ENCODE measurements around the gene EPB41L5. TPM values are rescaled to one million over a fixed set of nuclear protein-coding genes. Genes with fewer than 3 reads are reported as not detected.

The EPB41L5 gene
- total RNA-seq, 1 donor from 2014 or later: 84.0 TPM

DNA sequence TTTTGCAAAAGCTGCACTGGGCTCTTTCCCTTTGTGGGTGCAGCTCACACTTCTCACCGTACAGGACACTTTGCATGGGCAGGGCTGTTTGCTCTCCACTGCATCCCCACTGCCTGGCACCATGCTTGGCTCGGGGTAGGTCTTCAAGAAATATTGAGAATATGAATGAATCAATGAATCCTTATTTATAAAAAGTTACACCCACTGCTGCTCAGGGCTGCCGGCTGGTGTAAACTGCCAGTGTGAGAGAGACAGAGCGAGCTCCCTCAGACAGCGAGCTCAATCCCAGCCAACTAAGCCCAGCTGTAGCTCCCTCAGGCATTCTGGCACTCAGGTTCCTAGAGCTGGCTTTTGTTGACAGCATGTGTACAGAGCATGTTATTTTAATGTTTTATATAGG is 206.9 kb downstream of the EPB41L5 start:
- Histone ChIP-seq H3F3A (ENCODE audit: low read depth) (no peaks in the 10 kb centered on the region), H3K27ac (no peak overlapping the region), H3K4me1 (peaks cover 6% of the 10 kb centered on the region), H3K4me3 (no peak overlapping the region), H3K4me2 (no peak overlapping the region), H3K79me2 (ENCODE audit: low read depth) (peaks cover 18% of the 10 kb centered on the region), H2AFZ (replicated peaks) (no peak overlapping the region), H3K36me3 (no peaks in the 10 kb centered on the region), H3K9me3 (ENCODE audit: low read depth) (no peaks in the 10 kb centered on the region), H3K9ac (no peak overlapping the region), H4K20me1 (ENCODE audit: low read depth) (no peaks in the 10 kb centered on the region), H3K27me3 (peaks cover 13% of the 10 kb centered on the region)
- Mint-ChIP-seq H3K27me3 (ENCODE audit: insufficient read depth, low read depth) (peaks cover 13% of the 10 kb centered on the region), H3K9me3 (peaks cover 25% of the 10 kb centered on the region), H3K4me3 (no peak overlapping the region), H3K4me1 (peaks cover 19% of the 10 kb centered on the region), H3K36me3 (peaks cover 33% of the 10 kb centered on the region), H3K27ac (no peak overlapping the region)
- no peak for TF ChIP-seq EZH2phosphoT487 (IDR thresholded peaks at IDR 0.05)
- no peak for TF ChIP-seq EZH2 (IDR thresholded peaks at IDR 0.05)
- TF ChIP-seq, protein P1, sequence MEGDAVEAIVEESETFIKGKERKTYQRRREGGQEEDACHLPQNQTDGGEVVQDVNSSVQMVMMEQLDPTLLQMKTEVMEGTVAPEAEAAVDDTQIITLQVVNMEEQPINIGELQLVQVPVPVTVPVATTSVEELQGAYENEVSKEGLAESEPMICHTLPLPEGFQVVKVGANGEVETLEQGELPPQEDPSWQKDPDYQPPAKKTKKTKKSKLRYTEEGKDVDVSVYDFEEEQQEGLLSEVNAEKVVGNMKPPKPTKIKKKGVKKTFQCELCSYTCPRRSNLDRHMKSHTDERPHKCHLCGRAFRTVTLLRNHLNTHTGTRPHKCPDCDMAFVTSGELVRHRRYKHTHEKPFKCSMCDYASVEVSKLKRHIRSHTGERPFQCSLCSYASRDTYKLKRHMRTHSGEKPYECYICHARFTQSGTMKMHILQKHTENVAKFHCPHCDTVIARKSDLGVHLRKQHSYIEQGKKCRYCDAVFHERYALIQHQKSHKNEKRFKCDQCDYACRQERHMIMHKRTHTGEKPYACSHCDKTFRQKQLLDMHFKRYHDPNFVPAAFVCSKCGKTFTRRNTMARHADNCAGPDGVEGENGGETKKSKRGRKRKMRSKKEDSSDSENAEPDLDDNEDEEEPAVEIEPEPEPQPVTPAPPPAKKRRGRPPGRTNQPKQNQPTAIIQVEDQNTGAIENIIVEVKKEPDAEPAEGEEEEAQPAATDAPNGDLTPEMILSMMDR (IDR thresholded peaks at IDR 0.05): no peak
- DNase-seq (ENCODE audit: low spot score): no peak

GRCh38 chr2:120220756-120221155 is 207.9 kb downstream of the EPB41L5 start:
- H3K27ac ChIP-seq: no peak overlapping the region
- peaks cover 13% of the 10 kb centered on the region for H3K27me3 ChIP-seq
- H3K9me3 ChIP-seq (ENCODE audit: low read depth): no peaks in the 10 kb centered on the region
- H3F3A ChIP-seq (ENCODE audit: low read depth): no peaks in the 10 kb centered on the region
- H2AFZ ChIP-seq (replicated peaks): no peak overlapping the region
- no peak overlapping the region for H3K4me2 ChIP-seq
- no peaks in the 10 kb centered on the region for H3K36me3 ChIP-seq
- peaks cover 17% of the 10 kb centered on the region for H3K27me3 Mint-ChIP-seq (ENCODE audit: insufficient read depth, low read depth)
- DNase-seq (ENCODE audit: low spot score): no peak
- H3K27ac Mint-ChIP-seq: no peak overlapping the region
- TF ChIP-seq, protein P1 (IDR thresholded peaks at IDR 0.05): no peak
- TF ChIP-seq EZH2 (IDR thresholded peaks at IDR 0.05) (no peak), EZH2phosphoT487 (IDR thresholded peaks at IDR 0.05) (no peak)
- peaks cover 18% of the 10 kb centered on the region for H3K79me2 ChIP-seq (ENCODE audit: low read depth)
- H3K9ac ChIP-seq: no peak overlapping the region
- H3K9me3 Mint-ChIP-seq: peaks cover 25% of the 10 kb centered on the region
- peaks cover 33% of the 10 kb centered on the region for H3K36me3 Mint-ChIP-seq
- H3K4me1 ChIP-seq: peaks cover 6% of the 10 kb centered on the region
- H3K4me1 Mint-ChIP-seq: peaks cover 19% of the 10 kb centered on the region
- H3K4me3 ChIP-seq: no peak overlapping the region
- no peak overlapping the region for H3K4me3 Mint-ChIP-seq
- no peaks in the 10 kb centered on the region for H4K20me1 ChIP-seq (ENCODE audit: low read depth)

DNA sequence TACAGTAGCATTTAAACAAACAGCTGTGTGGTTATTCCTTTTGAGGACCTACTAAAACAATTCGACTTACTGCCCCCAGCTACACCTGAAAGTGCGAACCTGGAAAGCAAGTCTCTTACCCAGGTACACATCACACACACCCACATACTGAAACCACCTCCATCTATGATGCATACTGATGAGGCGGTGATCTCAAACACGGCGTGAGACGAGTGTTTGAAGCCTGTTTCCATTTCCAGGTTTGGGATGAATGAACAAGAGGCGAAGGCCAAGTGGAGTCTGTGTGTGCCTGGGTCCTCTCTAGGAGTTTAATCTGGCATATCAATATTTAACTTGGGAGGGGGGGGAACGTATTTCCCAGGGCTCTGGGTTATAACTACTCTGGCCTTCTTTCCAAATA is 208.7 kb downstream of the EPB41L5 start:
- Mint-ChIP-seq H3K27ac (no peak overlapping the region), H3K4me3 (no peak overlapping the region), H3K4me1 (peaks cover 19% of the 10 kb centered on the region), H3K27me3 (ENCODE audit: insufficient read depth, low read depth) (peaks cover 18% of the 10 kb centered on the region), H3K36me3 (peaks cover 31% of the 10 kb centered on the region), H3K9me3 (peaks cover 20% of the 10 kb centered on the region)
- Histone ChIP-seq H3K27me3 (peaks cover 13% of the 10 kb centered on the region), H3K4me3 (no peak overlapping the region), H3K79me2 (ENCODE audit: low read depth) (peaks cover 18% of the 10 kb centered on the region), H3K9me3 (ENCODE audit: low read depth) (no peaks in the 10 kb centered on the region), H3K36me3 (no peaks in the 10 kb centered on the region), H3K4me2 (no peak overlapping the region), H4K20me1 (ENCODE audit: low read depth) (no peaks in the 10 kb centered on the region), H3K9ac (no peak overlapping the region), H3K27ac (no peak overlapping the region), H2AFZ (replicated peaks) (no peak overlapping the region), H3F3A (ENCODE audit: low read depth) (no peaks in the 10 kb centered on the region), H3K4me1 (peaks cover 6% of the 10 kb centered on the region)
- DNase-seq (ENCODE audit: low spot score): no peak
- TF ChIP-seq EZH2phosphoT487 (IDR thresholded peaks at IDR 0.05): no peak
- no peak for TF ChIP-seq EZH2 (IDR thresholded peaks at IDR 0.05)
- TF ChIP-seq, protein P1 (IDR thresholded peaks at IDR 0.05): no peak
